ENCODE results near the gene PRSS3. TPM values are rescaled to one million over a fixed set of nuclear protein-coding genes. Genes with fewer than 3 reads are reported as not detected.
"Not testable (repeated sequence)": the region's sequence is repeated elsewhere in the genome, so short reads cannot be mapped to it uniquely, and the experiment has no call there.

PRSS3 gene
- total RNA-seq, 1 donor from 2014 or later, result not detected

GRCh38 chr9:33785914-33786313 is 9.4 kb upstream of the PRSS3 start:
- intact Hi-C loops (cut with micrococcal nuclease), result no loop called here

GRCh38 chr9:33786681-33787080 is 8.7 kb upstream of the PRSS3 start:
- intact Hi-C loops (cut with micrococcal nuclease), result no loop called here

GRCh38 chr9:33787839-33788238 is 7.5 kb upstream of the PRSS3 start:
- intact Hi-C loops (cut with micrococcal nuclease), result no loop called here

GRCh38 chr9:33789429-33789828 is 5.9 kb upstream of the PRSS3 start:
- intact Hi-C loops (cut with micrococcal nuclease), result not testable (repeated sequence)

- intact Hi-C loops (cut with micrococcal nuclease), result no loop called here
Observed at GRCh38 chr9:33791117-33791516, 4.2 kb upstream of the PRSS3 start.

- intact Hi-C loops (cut with micrococcal nuclease), result not testable (repeated sequence)
Observed at GRCh38 chr9:33793496-33793895, 1.9 kb upstream of the PRSS3 start.

GRCh38 chr9:33794560-33794959 is 801 bp upstream of the PRSS3 start:
- intact Hi-C loops (cut with micrococcal nuclease), result no loop called here

GRCh38 chr9:33795819-33796218 is 458 bp downstream of the PRSS3 start:
- intact Hi-C loops (cut with micrococcal nuclease), result no loop called here

- intact Hi-C loops (cut with micrococcal nuclease), result not testable (repeated sequence)
Observed at GRCh38 chr9:33796679-33797078, 1.3 kb downstream of the PRSS3 start.

GRCh38 chr9:33797837-33798236 is 2.5 kb downstream of the PRSS3 start:
- intact Hi-C loops (cut with micrococcal nuclease), result no loop called here

- intact Hi-C loops (cut with micrococcal nuclease), result no loop called here
Observed at GRCh38 chr9:33798545-33798944, 3.2 kb downstream of the PRSS3 start.

GRCh38 chr9:33799928-33800704 is 4.8 kb downstream of the PRSS3 start:
- intact Hi-C loops (cut with micrococcal nuclease), result no loop called here

- intact Hi-C loops (cut with micrococcal nuclease), result no loop called here
Observed at GRCh38 chr9:33800886-33801285, 5.5 kb downstream of the PRSS3 start.

- intact Hi-C loops (cut with micrococcal nuclease), result not testable (repeated sequence)
Observed at GRCh38 chr9:33801943-33802500, 6.7 kb downstream of the PRSS3 start.

GRCh38 chr9:33804196-33804595 is 8.8 kb downstream of the PRSS3 start:
- intact Hi-C loops (cut with micrococcal nuclease), result not testable (repeated sequence)

GRCh38 chr9:33807156-33807555 is 11.8 kb downstream of the PRSS3 start:
- intact Hi-C loops (cut with micrococcal nuclease), result not testable (repeated sequence)

GRCh38 chr9:33808979-33809322 is 13.6 kb downstream of the PRSS3 start:
- intact Hi-C loops (cut with micrococcal nuclease), result not testable (repeated sequence)

- intact Hi-C loops (cut with micrococcal nuclease), result no loop called here
Observed at GRCh38 chr9:33809506-33809905, 14.1 kb downstream of the PRSS3 start.

GRCh38 chr9:33813712-33814641 is 18.6 kb downstream of the PRSS3 start:
- intact Hi-C loops (cut with micrococcal nuclease), result loop anchor here (1.0 to 10.0 kb wide), 10 partner anchors 38 to 2001 kb away; partner anchors contain the start of genes B4GALT1, FANCG, HINT2 and SMIM27

GRCh38 chr9:33815781-33816180 is 20.4 kb downstream of the PRSS3 start:
- intact Hi-C loops (cut with micrococcal nuclease), result loop anchor here (1.0 to 10.0 kb wide), 15 partner anchors 21 to 1999 kb away; partner anchors contain the start of genes B4GALT1, DCAF12, DNAI1 and DNAJA1
